Measurements from ENCODE around the gene DRD3. TPM values are rescaled to one million over a fixed set of nuclear protein-coding genes. Genes with fewer than 3 reads are reported as not detected.

The DRD3 gene
- total RNA-seq, 1 donor from 2014 or later, result not detected

- Mint-ChIP-seq H3K9me3 (no peaks in the 10 kb centered on the region), H3K36me3 (no peaks in the 10 kb centered on the region), H3K4me1 (ENCODE audit: unreplicated experiment) (peaks cover 5% of the 10 kb centered on the region), H3K27ac (no peak overlapping the region), H3K4me3 (no peak overlapping the region), H3K27me3 (no peaks in the 10 kb centered on the region)
- DNase-seq (ENCODE audit: extremely low spot score, unreplicated experiment), result no peak
- TF ChIP-seq CTCF (conservative IDR thresholded peaks at IDR 0.05), result no peak
Measured at GRCh38 chr3:114221165-114221880, 42.5 kb upstream of the DRD3 start.

- Mint-ChIP-seq H3K27me3 (no peaks in the 10 kb centered on the region), H3K4me3 (no peak overlapping the region), H3K27ac (no peak overlapping the region), H3K4me1 (ENCODE audit: unreplicated experiment) (peaks cover 5% of the 10 kb centered on the region), H3K36me3 (no peaks in the 10 kb centered on the region), H3K9me3 (no peaks in the 10 kb centered on the region)
- TF ChIP-seq CTCF (conservative IDR thresholded peaks at IDR 0.05), result no peak
- DNase-seq (ENCODE audit: extremely low spot score, unreplicated experiment), result no peak
Measured at GRCh38 chr3:114219741-114220140, 40.9 kb upstream of the DRD3 start.

- no peak for TF ChIP-seq CTCF (conservative IDR thresholded peaks at IDR 0.05)
- Mint-ChIP-seq H3K36me3 (no peaks in the 10 kb centered on the region), H3K27me3 (no peaks in the 10 kb centered on the region), H3K4me1 (ENCODE audit: unreplicated experiment) (peaks cover 5% of the 10 kb centered on the region), H3K4me3 (no peak overlapping the region), H3K27ac (no peak overlapping the region), H3K9me3 (no peaks in the 10 kb centered on the region)
- no peak for DNase-seq (ENCODE audit: extremely low spot score, unreplicated experiment)
Measured at GRCh38 chr3:114218578-114219185, 39.8 kb upstream of the DRD3 start.

- H3K27me3 Mint-ChIP-seq, result peaks cover 4% of the 10 kb centered on the region
- DNase-seq (ENCODE audit: extremely low spot score, unreplicated experiment), result no peak
- no peaks in the 10 kb centered on the region for H3K9me3 Mint-ChIP-seq
- no peak overlapping the region for H3K27ac Mint-ChIP-seq
- no peak for TF ChIP-seq CTCF (conservative IDR thresholded peaks at IDR 0.05)
- H3K4me3 Mint-ChIP-seq, result no peak overlapping the region
- peaks cover 5% of the 10 kb centered on the region for H3K4me1 Mint-ChIP-seq (ENCODE audit: unreplicated experiment)
- no peaks in the 10 kb centered on the region for H3K36me3 Mint-ChIP-seq
Measured at GRCh38 chr3:114218006-114218405, 39.2 kb upstream of the DRD3 start.

- no peak for DNase-seq (ENCODE audit: extremely low spot score, unreplicated experiment)
- Mint-ChIP-seq H3K4me3 (no peak overlapping the region), H3K27ac (no peak overlapping the region), H3K4me1 (ENCODE audit: unreplicated experiment) (peaks cover 5% of the 10 kb centered on the region), H3K36me3 (no peaks in the 10 kb centered on the region), H3K9me3 (no peaks in the 10 kb centered on the region), H3K27me3 (peaks cover 9% of the 10 kb centered on the region)
- TF ChIP-seq CTCF (conservative IDR thresholded peaks at IDR 0.05), result no peak
Measured at GRCh38 chr3:114217266-114217665, 38.4 kb upstream of the DRD3 start.
